HG03565 (cell line): ENCODE measurements around the gene ASXL2.
A peak's percentile ranks its signal among the peaks of the same experiment; 100 is the strongest.
"Not testable (repeated sequence)": the region's sequence is repeated elsewhere in the genome, so short reads cannot be mapped to it uniquely, and the experiment has no call there.

Experiments
- ATAC-seq: cut with Tn5 transposase; IDR thresholded peaks from one replicate; pipeline ENCODE4 v1.9.1; 2021; ENCODE audit warnings: mild to moderate bottlenecking, moderate library complexity; ENCODE audit not compliant: unreplicated experiment

Gene ASXL2

GRCh38 chr2:25894135-25894830 lies 16.0 kb upstream of the ASXL2 start:
- no peak for ATAC-seq

- ATAC-seq: no peak
These were observed 13.4 kb upstream of the ASXL2 start for GRCh38 chr2:25891672-25892071.

- no peak for ATAC-seq
These were observed 9.4 kb upstream of the ASXL2 start for GRCh38 chr2:25887624-25888242.

DNA sequence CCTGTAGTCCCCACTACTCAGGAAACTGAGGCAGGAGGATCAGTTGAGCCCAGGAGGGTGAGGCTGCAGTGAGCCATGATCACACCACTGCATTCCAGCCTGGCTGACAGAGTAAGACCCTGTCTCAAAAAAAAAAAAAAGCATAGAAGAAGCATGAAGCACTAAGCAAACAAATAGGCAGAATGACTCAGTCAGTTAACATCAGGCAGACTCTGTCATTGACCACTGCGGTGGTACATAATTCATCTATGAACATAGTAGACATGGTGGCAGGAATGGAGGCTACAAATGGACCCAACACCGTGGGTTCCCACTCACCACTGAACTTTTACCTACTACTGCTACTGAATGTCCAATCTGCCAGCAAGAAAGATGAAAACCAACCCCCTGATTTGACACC lies 7.6 kb upstream of the ASXL2 start:
- no peak for ATAC-seq

DNA sequence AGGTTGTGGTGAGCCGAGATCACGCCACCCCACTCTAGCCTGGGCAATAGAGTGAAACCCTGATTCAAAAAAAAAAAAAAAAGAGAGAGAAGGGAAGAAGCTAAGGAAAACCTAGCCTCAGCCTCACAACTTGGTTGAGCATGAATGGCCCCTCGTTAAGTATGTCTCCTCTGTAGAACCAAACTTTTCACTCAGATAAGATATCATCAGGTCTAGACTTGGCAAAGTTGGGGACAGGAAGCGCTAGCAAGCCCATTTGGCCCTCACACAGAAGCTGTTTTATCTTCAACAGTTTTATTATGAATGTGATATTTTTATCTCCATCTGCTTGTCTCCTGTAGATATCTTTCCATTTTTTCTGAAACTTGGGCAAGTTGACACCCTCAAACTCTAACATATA lies 3.5 kb upstream of the ASXL2 start:
- ATAC-seq: no peak

GRCh38 chr2:25879133-25879730 lies 945 bp upstream of the ASXL2 start:
- ATAC-seq: no peak

GRCh38 chr2:25877431-25878360 lies 591 bp downstream of the ASXL2 start:
- ATAC-seq: peak; percentile 31

- ATAC-seq: no peak
These were observed 6.2 kb downstream of the ASXL2 start for GRCh38 chr2:25872134-25872533.

GRCh38 chr2:25867396-25868003 lies 10.8 kb downstream of the ASXL2 start:
- ATAC-seq: no peak

DNA sequence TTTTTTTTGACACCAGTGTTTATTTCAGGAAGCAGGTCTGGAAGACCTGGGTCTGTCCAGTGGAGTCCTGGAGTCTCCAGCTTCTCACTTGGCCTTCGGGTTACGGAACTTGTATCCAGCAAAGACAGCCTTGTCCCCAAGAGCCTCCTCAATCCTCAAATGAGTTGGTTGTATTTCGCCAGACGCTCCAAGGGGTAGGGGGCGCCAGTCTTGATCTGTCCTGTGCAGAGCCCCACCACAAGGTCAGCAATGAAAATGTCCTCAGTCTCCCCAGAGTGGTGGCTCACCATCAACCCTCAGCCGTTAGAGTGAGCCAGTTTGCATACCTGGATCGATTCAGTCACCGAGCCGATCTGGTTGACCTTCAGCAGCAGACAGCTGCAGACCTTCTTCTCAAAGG lies 21.9 kb downstream of the ASXL2 start:
- ATAC-seq: no peak

DNA sequence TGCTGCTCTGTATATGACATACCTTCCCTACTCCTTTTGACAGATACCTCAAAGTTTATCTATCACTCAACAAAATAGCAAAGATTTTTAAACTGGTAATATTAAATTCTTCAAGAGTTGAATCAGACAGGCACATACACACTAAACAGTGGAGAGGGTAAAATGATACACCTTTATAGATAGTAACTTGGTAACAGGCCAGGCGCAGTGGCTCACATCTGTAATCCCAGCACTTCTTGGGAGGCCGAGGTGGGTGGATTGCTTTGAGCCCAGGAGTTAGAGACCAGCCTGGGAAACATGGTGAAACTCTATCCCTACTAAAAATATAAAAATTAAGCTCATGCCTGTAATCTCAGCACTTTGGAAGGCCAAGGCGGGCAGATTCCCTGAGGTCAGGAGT lies 23.2 kb downstream of the ASXL2 start:
- ATAC-seq: no peak

- ATAC-seq: no peak
These were observed 23.7 kb downstream of the ASXL2 start for GRCh38 chr2:25854613-25855012.

DNA sequence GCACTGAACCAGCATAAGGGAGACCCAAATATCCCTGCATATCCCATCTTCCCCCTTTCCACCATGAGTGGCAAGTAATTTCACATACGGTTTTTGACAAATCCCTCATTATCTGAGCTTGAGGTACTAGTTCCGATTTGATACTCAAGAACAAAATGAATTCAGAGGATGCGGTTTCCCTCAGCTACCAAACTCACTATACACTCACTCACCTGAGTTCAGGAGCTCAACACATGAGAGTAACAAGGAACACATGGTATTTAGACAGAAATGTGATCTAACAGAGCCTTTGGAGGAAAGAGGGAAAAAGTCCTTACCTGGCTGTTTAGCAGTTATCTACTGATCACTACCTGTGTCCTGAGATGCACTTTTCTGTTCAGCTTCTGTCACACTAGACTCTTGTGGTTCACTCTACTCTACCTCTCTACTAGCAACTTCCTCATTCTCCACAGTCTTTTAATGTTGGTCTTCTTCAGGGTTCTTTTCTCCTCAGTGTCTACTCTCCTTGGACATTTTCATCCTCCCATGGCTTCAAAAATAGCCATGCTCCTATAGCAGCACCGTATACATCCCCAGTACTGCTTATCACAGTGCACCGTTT lies 25.1 kb downstream of the ASXL2 start:
- ATAC-seq: no peak

- peak; percentile 79 for ATAC-seq
These were observed 26.4 kb downstream of the ASXL2 start for GRCh38 chr2:25851740-25852503.

GRCh38 chr2:25850400-25850799 lies 27.9 kb downstream of the ASXL2 start:
- ATAC-seq: not testable (repeated sequence)

DNA sequence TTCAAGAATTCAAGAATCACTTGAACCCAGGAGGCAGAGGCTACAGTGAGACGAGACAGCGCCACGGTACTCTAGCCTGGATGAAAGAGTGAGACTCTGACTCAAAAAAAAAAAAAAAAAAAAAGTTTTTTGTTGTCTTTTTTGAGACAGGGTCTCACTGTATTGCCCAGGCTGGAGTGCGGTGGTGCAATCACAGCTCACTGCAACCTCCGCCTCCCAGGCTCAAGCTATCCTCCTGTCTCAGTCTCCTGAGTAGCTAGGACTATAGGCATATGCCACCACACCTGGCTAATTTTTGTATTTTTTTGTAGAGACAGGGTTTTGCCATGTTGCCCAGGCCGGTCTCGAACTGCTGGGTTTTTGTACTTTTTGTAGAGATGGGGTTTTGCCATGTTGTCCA lies 28.9 kb downstream of the ASXL2 start:
- not testable (repeated sequence) for ATAC-seq

GRCh38 chr2:25845843-25846505 lies 32.3 kb downstream of the ASXL2 start:
- no peak for ATAC-seq

- no peak for ATAC-seq
These were observed 34.2 kb downstream of the ASXL2 start for GRCh38 chr2:25844089-25844488.

DNA sequence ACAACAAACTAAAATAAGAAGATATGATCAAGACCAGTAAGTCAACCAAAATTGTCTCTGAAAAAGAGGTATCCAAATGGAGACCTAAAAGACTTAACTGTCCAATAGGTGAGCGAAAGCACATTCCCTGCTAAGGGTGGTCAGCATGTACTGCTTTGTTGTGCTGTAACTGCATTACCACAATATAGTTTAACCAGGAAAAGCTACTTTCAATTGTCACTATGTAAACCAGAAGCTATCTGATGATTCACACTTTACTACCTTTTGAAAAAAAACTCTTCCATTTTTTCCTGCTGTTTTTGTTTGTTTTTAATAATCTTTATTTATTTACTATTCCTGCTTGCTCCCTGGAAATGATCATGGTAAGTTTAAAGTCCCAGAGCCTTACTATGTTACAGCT lies 36.1 kb downstream of the ASXL2 start:
- ATAC-seq: no peak
